HG03442 (cell line): ENCODE results near the gene FLAD1.

Experiments
- ATAC-seq: cut with Tn5 transposase; IDR thresholded peaks from one replicate; pipeline ENCODE4 v1.9.1; 2021; ENCODE audit warnings: mild to moderate bottlenecking, moderate library complexity; ENCODE audit not compliant: unreplicated experiment

The FLAD1 gene

GRCh38 chr1:154982897-154983648 is at the start of gene FLAD1:
TSS of gene FLAD1 (plus strand) at chr1:154983344. CDS start at chr1:154983695, 351 bp downstream.
- peak; percentile 98 for ATAC-seq

GRCh38 chr1:154934358-154934948 is 48.7 kb upstream of the FLAD1 start:
- no peak for ATAC-seq

GRCh38 chr1:154935749-154936554 is 47.2 kb upstream of the FLAD1 start:
- peak; percentile 1 for ATAC-seq

GRCh38 chr1:154936555-154937084 is 46.5 kb upstream of the FLAD1 start, which contains the start of gene PMVK:
TSS of gene PMVK (minus strand) at chr1:154936719. CDS start at chr1:154936685, 34 bp downstream.
- ATAC-seq, result peak; percentile 65

GRCh38 chr1:154937085-154937987 is 45.8 kb upstream of the FLAD1 start:
- peak; percentile 35 for ATAC-seq

GRCh38 chr1:154937988-154938386 is 45.2 kb upstream of the FLAD1 start:
- no peak for ATAC-seq

GRCh38 chr1:154938604-154939399 is 44.3 kb upstream of the FLAD1 start:
- no peak for ATAC-seq

- no peak for ATAC-seq
These were observed 43.0 kb upstream of the FLAD1 start for GRCh38 chr1:154940213-154940560.

GRCh38 chr1:154940651-154941194 is 42.4 kb upstream of the FLAD1 start:
- no peak for ATAC-seq

- ATAC-seq, result no peak
These were observed 41.7 kb upstream of the FLAD1 start for GRCh38 chr1:154941333-154942013.

GRCh38 chr1:154943649-154944400 is 39.3 kb upstream of the FLAD1 start:
- no peak for ATAC-seq

GRCh38 chr1:154944401-154945159 is 38.6 kb upstream of the FLAD1 start:
- no peak for ATAC-seq

GRCh38 chr1:154945160-154945961 is 37.8 kb upstream of the FLAD1 start:
- ATAC-seq, result no peak

GRCh38 chr1:154945962-154946850 is 36.9 kb upstream of the FLAD1 start:
- no peak for ATAC-seq

- ATAC-seq, result no peak
These were observed 35.1 kb upstream of the FLAD1 start for GRCh38 chr1:154948079-154948478.
